Endothelial cell of umbilical vein (primary cell): ENCODE results near the gene TOX2.

ENCODE experiments used
- EZH2 ChIP-seq: IDR thresholded peaks from 2 replicates; pipeline ENCODE4 v1.6.1; 2012; ENCODE audit warnings: borderline replicate concordance, low read depth, mild to moderate bottlenecking, moderate library complexity, low read length, inconsistent platforms; ENCODE audit not compliant: severe bottlenecking
- GATA2 ChIP-seq: IDR thresholded peaks from 2 replicates; pipeline ENCODE4 v1.7.0; 2011; ENCODE audit warnings: low read depth, mild to moderate bottlenecking, moderate library complexity, mixed read lengths, low read length; ENCODE audit not compliant: insufficient read length, insufficient read depth
- JUN ChIP-seq: IDR thresholded peaks from 2 replicates; pipeline ENCODE4 v1.6.1; 2011; ENCODE audit warnings: borderline replicate concordance, low read depth; ENCODE audit not compliant: insufficient read length, insufficient read depth
- MYC ChIP-seq: IDR thresholded peaks from one replicate; pipeline ENCODE4 v1.6.1; 2011; ENCODE audit warnings: mild to moderate bottlenecking, low read depth, low read length
- POLR2A ChIP-seq: IDR thresholded peaks from 2 replicates; pipeline ENCODE4 v1.6.1; 2012; ENCODE audit warnings: low read depth, mild to moderate bottlenecking, control low read depth, low read length
- POLR2AphosphoS5 ChIP-seq: IDR thresholded peaks from 2 replicates; pipeline ENCODE4 v1.6.1; 2012; ENCODE audit warnings: low read depth, mild to moderate bottlenecking, control low read depth, low read length, moderate library complexity; ENCODE audit not compliant: insufficient read depth
- TF ChIP-seq, protein P1 (sequence below), 2 donors: IDR thresholded peaks; 1 replicate in 1 of 2; 2 replicates in 1 of 2; pipeline ENCODE4 v1.5.1; 2011; ENCODE audit warnings: low read length in 2 of 2, mild to moderate bottlenecking in 2 of 2, moderate library complexity in 2 of 2, control low read depth in 1 of 2, inconsistent platforms in 1 of 2, low read depth in 1 of 2; ENCODE audit not compliant: insufficient read depth in 1 of 2; ENCODE audit errors: extremely low read depth in 1 of 2
- TF ChIP-seq, protein P2 (sequence below): IDR thresholded peaks from 2 replicates; pipeline ENCODE4 v1.6.1; 2011; ENCODE audit not compliant: insufficient read depth, insufficient read length

DNA sequence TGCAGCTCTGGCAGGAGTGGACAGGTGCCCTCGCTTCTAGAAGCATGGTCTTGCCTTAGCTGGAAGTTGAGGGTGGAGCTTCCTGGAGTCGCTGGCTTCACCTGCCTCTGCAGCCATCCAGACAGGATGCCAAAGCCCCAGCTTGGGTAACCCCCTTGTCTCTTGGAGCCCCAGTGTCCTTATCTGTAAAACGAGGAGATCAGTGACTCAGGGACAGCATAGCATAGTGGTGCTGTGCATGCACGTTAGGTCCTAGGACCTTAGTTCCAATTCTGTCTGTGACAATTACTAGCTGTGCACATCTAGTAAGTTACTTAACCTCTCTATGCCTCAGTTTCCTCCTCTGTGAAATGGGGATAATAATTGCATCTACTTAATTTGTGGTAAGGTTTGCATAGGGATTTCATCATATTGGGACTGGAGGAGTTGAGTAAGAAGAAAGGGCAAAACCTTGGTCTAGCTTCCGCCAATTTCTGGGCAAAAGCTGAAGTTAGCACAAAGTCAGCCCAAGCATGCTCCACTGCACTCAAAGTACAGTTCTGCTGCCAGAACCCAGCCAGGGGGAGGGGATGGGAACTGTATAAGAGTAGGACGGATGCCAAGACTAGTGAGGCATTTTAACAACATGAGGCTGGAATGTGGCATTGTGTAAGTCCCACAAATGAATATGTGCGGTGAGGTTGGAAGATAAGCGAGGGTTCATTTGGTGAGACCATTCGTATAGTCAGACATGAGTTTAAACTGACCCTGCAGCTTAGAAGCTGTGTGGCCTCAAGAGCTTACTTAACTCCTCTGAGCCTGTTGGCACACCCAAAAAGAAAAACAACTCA is 24.5 kb downstream of the TOX2 start:
- TF ChIP-seq, protein P1, sequence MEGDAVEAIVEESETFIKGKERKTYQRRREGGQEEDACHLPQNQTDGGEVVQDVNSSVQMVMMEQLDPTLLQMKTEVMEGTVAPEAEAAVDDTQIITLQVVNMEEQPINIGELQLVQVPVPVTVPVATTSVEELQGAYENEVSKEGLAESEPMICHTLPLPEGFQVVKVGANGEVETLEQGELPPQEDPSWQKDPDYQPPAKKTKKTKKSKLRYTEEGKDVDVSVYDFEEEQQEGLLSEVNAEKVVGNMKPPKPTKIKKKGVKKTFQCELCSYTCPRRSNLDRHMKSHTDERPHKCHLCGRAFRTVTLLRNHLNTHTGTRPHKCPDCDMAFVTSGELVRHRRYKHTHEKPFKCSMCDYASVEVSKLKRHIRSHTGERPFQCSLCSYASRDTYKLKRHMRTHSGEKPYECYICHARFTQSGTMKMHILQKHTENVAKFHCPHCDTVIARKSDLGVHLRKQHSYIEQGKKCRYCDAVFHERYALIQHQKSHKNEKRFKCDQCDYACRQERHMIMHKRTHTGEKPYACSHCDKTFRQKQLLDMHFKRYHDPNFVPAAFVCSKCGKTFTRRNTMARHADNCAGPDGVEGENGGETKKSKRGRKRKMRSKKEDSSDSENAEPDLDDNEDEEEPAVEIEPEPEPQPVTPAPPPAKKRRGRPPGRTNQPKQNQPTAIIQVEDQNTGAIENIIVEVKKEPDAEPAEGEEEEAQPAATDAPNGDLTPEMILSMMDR (IDR thresholded peaks at IDR 0.05; ENCODE audit: extremely low read depth in 1 of 2, insufficient read depth in 1 of 2, low read depth in 1 of 2, low read length in 2 of 2), result no peak
- TF ChIP-seq EZH2, result no peak
- TF ChIP-seq, protein P2, sequence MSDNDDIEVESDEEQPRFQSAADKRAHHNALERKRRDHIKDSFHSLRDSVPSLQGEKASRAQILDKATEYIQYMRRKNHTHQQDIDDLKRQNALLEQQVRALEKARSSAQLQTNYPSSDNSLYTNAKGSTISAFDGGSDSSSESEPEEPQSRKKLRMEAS, result no peak
- no peak for TF ChIP-seq POLR2A
- TF ChIP-seq POLR2AphosphoS5, result peak; percentile 26
- TF ChIP-seq JUN, result no peak
- TF ChIP-seq MYC, result no peak
- TF ChIP-seq GATA2, result peak; percentile 56
